Mesothelial cell of epicardium (in vitro differentiated cells): Measurements from ENCODE around the gene ADI1. TPM values are rescaled to one million over a fixed set of nuclear protein-coding genes. Genes with fewer than 3 reads are reported as not detected.
"Not testable (repeated sequence)": the region's sequence is repeated elsewhere in the genome, so short reads cannot be mapped to it uniquely, and the experiment has no call there.

Experiments
- DNase-seq, 2 experiments: peaks; one replicate each; pipeline ENCODE4 v3.0.0; 2021; ENCODE audit warnings: low spot score in 2 of 2; ENCODE audit not compliant: unreplicated experiment in 2 of 2
- H3K27ac Mint-ChIP-seq: 2 replicates; pipeline ENCODE4 v1.8.0; 2021; ENCODE audit warnings: mixed read lengths
- H3K27me3 Mint-ChIP-seq: 2 replicates; pipeline ENCODE4 v1.8.0; 2021; ENCODE audit warnings: low read depth, mixed read lengths
- H3K36me3 Mint-ChIP-seq: 2 replicates; pipeline ENCODE4 v1.8.0; 2021; ENCODE audit warnings: mixed read lengths
- H3K4me1 Mint-ChIP-seq: 2 replicates; pipeline ENCODE4 v1.8.0; 2021; ENCODE audit warnings: mixed read lengths
- H3K4me3 Mint-ChIP-seq: 2 replicates; pipeline ENCODE4 v1.8.0; 2021; ENCODE audit warnings: mild to moderate bottlenecking, moderate library complexity, mixed read lengths
- H3K9me3 Mint-ChIP-seq: 2 replicates; pipeline ENCODE4 v1.8.0; 2021; ENCODE audit warnings: mixed read lengths
- total RNA-seq: library from RNA; stranded (reverse); gene quantifications from 3 replicates; pipeline ENCODE4 v1.2.1, GENCODE V29; 2021
- TF ChIP-seq, protein P1 (sequence below): fragments of 200-600 bp; sonication (generic); IDR thresholded peaks from one replicate; pipeline ENCODE4 v1.5.0; 2021; ENCODE audit warnings: antibody characterized with exemption; ENCODE audit not compliant: unreplicated experiment

The ADI1 gene
- total RNA-seq, 1 donor from 2014 or later, result 16.6 TPM

DNA sequence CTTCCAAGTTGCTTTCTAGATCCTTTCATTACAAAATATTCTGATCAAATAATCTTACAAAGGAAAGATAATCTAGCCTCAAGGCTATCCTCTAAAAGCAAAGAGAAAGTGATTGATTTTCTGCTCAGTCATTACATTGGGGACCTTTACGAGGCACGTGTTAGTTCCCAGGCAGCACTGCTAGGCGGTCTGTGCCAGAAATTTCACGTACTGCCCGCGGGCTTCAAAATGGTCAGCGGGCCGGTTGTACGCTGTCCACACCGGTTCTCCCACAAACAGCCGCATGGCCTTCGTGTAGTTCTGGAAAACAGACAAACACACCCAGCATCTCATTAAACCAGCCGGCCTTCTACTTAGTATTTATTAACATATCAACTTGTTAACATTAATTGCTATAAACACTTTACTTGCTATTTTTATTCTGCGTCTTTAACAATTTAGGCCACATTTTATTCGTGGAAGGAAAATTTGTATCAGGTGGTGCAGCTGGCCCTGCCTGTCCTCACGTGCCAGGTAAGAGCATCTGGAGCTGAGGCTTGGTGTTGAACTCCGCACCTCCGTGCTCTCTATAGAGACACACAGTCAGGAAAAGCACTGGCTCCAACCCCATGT is 20.4 kb downstream of the ADI1 start:
- H3K4me1 Mint-ChIP-seq, result peaks cover 4% of the 10 kb centered on the region
- H3K4me3 Mint-ChIP-seq, result no peak overlapping the region
- TF ChIP-seq, protein P1, sequence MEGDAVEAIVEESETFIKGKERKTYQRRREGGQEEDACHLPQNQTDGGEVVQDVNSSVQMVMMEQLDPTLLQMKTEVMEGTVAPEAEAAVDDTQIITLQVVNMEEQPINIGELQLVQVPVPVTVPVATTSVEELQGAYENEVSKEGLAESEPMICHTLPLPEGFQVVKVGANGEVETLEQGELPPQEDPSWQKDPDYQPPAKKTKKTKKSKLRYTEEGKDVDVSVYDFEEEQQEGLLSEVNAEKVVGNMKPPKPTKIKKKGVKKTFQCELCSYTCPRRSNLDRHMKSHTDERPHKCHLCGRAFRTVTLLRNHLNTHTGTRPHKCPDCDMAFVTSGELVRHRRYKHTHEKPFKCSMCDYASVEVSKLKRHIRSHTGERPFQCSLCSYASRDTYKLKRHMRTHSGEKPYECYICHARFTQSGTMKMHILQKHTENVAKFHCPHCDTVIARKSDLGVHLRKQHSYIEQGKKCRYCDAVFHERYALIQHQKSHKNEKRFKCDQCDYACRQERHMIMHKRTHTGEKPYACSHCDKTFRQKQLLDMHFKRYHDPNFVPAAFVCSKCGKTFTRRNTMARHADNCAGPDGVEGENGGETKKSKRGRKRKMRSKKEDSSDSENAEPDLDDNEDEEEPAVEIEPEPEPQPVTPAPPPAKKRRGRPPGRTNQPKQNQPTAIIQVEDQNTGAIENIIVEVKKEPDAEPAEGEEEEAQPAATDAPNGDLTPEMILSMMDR, result no peak
- no peaks in the 10 kb centered on the region for H3K9me3 Mint-ChIP-seq
- H3K27me3 Mint-ChIP-seq, result no peaks in the 10 kb centered on the region
- DNase-seq, result no peak
- H3K36me3 Mint-ChIP-seq, result peaks cover 24% of the 10 kb centered on the region
- H3K27ac Mint-ChIP-seq, result no peak overlapping the region

DNA sequence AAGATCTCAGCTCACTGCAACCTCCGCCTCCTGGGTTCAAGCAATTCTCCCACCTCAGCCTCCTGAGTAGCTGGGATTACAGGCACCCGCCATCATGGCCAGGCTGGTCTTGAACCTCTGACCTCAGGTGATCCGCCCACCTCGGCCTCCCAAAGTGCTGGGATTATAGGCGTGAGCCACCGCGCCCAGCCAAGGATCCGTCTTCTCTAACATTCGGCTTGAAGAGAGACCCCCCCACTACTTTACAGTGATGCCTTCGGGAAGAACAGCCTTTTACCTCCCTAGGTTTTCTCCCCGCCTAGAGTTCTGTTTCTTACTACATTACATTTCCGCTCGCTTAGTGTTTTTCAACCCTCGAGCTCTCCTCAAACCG is 22.6 kb downstream of the ADI1 start:
- not testable (repeated sequence) for H3K27me3 Mint-ChIP-seq, DNase-seq, H3K4me3 Mint-ChIP-seq, H3K27ac Mint-ChIP-seq, H3K9me3 Mint-ChIP-seq
- peaks cover 22% of the 10 kb centered on the region for H3K36me3 Mint-ChIP-seq
- H3K4me1 Mint-ChIP-seq, result peaks cover 13% of the 10 kb centered on the region

DNA sequence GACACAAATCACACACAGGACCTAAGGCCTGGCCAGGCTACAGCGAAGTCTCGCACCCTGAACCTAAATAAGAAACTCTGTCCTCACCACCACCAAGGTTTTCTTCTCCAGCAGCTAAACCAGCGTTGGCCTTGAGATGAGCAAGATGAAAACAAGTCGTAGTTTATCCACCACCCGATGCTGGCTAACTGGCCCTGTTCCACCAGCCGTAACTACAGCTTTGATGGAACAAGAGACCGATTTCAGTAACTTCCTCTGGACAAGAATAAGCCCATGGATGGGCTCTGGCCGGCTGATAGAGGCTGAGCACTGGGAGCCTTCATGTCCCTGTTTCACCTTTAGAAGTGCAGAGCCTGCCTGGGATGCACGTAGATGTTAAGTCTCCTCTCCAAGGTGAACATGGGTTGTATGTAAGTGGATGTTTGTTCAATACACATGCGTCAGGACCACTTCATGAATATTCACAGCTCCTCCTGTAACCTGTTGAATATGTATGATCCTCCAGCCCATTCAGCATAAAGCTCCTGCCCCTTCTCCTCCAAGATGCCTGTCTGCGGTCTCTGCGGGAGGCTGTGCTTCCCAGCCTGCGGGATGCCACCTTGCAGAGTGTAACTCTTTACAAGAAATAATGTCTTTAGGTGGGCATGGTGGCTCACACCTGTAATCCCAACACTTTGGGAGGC is 24.2 kb downstream of the ADI1 start:
- H3K27ac Mint-ChIP-seq, result no peak overlapping the region
- H3K9me3 Mint-ChIP-seq, result no peaks in the 10 kb centered on the region
- no peak for DNase-seq
- no peak overlapping the region for H3K4me3 Mint-ChIP-seq
- TF ChIP-seq, protein P1, result no peak
- H3K36me3 Mint-ChIP-seq, result peaks cover 19% of the 10 kb centered on the region
- no peaks in the 10 kb centered on the region for H3K27me3 Mint-ChIP-seq
- H3K4me1 Mint-ChIP-seq, result peaks cover 13% of the 10 kb centered on the region

DNA sequence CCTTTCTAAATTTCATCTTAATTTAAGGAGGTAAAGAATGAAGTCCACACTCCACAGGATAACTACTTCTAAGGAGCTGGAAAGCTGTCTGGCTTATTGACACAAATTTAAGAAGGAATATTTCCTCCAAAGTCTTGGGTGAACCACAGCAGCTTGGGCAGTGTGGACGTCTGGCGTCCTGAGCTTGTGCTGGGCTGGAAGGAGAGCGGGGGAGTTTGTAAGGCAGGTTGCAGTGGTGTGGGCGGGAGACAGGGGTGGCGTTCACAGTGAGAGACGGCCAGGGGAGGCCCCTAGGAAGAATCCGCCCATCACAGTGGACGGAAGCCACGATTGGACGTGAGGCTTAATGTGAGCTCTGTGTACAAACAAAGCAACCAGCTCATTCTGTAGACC is 25.7 kb downstream of the ADI1 start:
- peak overlapping the region; percentile 35 for H3K4me3 Mint-ChIP-seq
- H3K27ac Mint-ChIP-seq, result no peak overlapping the region
- H3K9me3 Mint-ChIP-seq, result no peaks in the 10 kb centered on the region
- DNase-seq, result peak in 1 of 2 experiments; percentile 61
- H3K36me3 Mint-ChIP-seq, result peaks cover 15% of the 10 kb centered on the region
- H3K4me1 Mint-ChIP-seq, result peaks cover 17% of the 10 kb centered on the region
- no peaks in the 10 kb centered on the region for H3K27me3 Mint-ChIP-seq
- TF ChIP-seq, protein P1, result no peak

DNA sequence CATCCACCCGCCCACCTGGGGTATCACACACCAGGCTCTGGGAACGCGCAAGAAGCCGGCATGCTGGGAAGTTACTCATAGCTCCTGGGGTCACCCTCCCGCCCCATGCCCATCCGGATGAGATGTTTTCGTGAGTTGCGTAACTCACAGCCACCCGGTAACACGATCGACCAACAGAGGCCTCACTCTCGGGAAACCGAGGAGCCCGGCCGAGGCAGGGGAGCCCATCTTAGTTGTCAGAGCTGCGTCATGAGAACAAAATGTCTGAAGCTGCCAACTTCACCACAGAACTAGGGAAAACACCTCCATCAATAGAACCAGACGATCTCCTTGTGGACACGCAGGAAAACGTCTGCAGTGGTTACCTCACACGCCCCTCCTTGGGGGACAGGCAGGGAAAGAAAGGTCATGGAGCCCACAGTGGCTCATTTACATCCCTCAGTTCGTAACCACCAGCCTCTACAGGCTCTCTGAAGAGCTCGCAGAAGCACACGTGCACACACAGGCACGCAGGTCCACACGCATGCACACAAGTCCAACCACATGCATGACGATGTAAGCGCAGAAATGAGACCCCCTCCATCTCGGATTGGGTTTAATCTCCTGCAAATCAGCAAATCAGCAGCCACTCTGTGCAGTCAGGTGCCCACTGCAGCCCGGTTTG is 26.2 kb downstream of the ADI1 start:
- Mint-ChIP-seq H3K27me3 (no peaks in the 10 kb centered on the region), H3K36me3 (peaks cover 12% of the 10 kb centered on the region), H3K4me1 (peaks cover 17% of the 10 kb centered on the region), H3K27ac (no peak overlapping the region), H3K4me3 (no peak overlapping the region), H3K9me3 (no peaks in the 10 kb centered on the region)
- TF ChIP-seq, protein P1, result no peak
- DNase-seq, result no peak

DNA sequence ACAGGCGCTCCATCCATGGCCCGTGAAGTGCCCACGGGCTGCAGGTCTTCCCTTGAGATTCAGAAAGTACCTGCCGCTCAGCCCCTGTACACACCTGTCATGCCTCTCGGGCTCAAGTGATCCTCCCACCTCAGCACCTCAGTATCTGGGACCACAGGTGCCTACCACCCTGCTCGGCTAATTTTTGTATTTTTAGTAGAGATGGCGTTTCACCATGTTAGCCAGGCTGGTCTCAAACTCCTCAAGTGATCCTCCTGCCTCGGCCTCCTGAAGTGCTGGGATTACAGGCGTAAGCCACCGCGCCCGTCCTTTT is 26.9 kb downstream of the ADI1 start:
- H3K9me3 Mint-ChIP-seq, DNase-seq, H3K4me3 Mint-ChIP-seq, H3K27ac Mint-ChIP-seq, H3K27me3 Mint-ChIP-seq: not testable (repeated sequence)
- H3K36me3 Mint-ChIP-seq, result peaks cover 11% of the 10 kb centered on the region
- H3K4me1 Mint-ChIP-seq, result peaks cover 17% of the 10 kb centered on the region
